ENCODE results near the gene SUPV3L1. TPM values are rescaled to one million over a fixed set of nuclear protein-coding genes. Genes with fewer than 3 reads are reported as not detected.

SUPV3L1 gene
- 25.3 and 28.1 TPM in 2 replicates for total RNA-seq (ENCODE audit: low replicate concordance)

GRCh38 chr10:69179743-69180524, at the start of gene SUPV3L1:
TSS of gene SUPV3L1 (plus strand) at chr10:69180234. CDS start at chr10:69180292, 58 bp downstream.

GRCh38 chr10:69220041-69220451, 40.0 kb downstream of the SUPV3L1 start, which contains the start of gene HKDC1:
TSS of gene HKDC1 (plus strand) at chr10:69220332. CDS start at chr10:69220436, 104 bp downstream.

Other genes with a start within 250 kb of the SUPV3L1 start
- 25.4 and 66.2 TPM in 2 replicates for gene DDX21, start 224.1 kb upstream of the SUPV3L1 start, total RNA-seq (ENCODE audit: low replicate concordance)
- gene KIFBP, start 191.4 kb upstream of the SUPV3L1 start, total RNA-seq (ENCODE audit: low replicate concordance): 16.0 and 30.9 TPM in 2 replicates
- 41.5 and 199 TPM in 2 replicates for gene SRGN, start 92.1 kb upstream of the SUPV3L1 start, total RNA-seq (ENCODE audit: low replicate concordance)
- gene VPS26A, start 56.1 kb upstream of the SUPV3L1 start, total RNA-seq (ENCODE audit: low replicate concordance): 9.9 and 27.7 TPM in 2 replicates
- gene HKDC1, start 40.1 kb downstream of the SUPV3L1 start, total RNA-seq (ENCODE audit: low replicate concordance): 0.35 and 1.1 TPM in 2 replicates
- 259 and 265 TPM in 2 replicates for gene HK1, start 98.3 kb downstream of the SUPV3L1 start, total RNA-seq (ENCODE audit: low replicate concordance)
- gene TACR2, start 236.7 kb downstream of the SUPV3L1 start, total RNA-seq (ENCODE audit: low replicate concordance): 0.15 and 0.35 TPM in 2 replicates

Data from smooth muscle cell of the coronary artery (primary cell).